Measurements from ENCODE around the gene KCNG2. TPM values are rescaled to one million over a fixed set of nuclear protein-coding genes. Genes with fewer than 3 reads are reported as not detected.

KCNG2 gene
- total RNA-seq, 1 donor from 2014 or later: not detected

GRCh38 chr18:79900610-79901570, 103.2 kb downstream of the KCNG2 start:
- Mint-ChIP-seq H3K36me3 (ENCODE audit: low read depth) (peaks cover 34% of the 10 kb centered on the region), H3K27ac (ENCODE audit: unreplicated experiment) (no peak overlapping the region), H3K4me1 (no peaks in the 10 kb centered on the region), H3K27me3 (ENCODE audit: low read depth) (no peaks in the 10 kb centered on the region), H3K4me3 (no peak overlapping the region), H3K9me3 (peaks cover 20% of the 10 kb centered on the region)
- no peak for DNase-seq (ENCODE audit: low read depth, low spot score)
- TF ChIP-seq CTCF (conservative IDR thresholded peaks at IDR 0.05): no peak

GRCh38 chr18:79901665-79902064, 103.9 kb downstream of the KCNG2 start:
- Mint-ChIP-seq H3K4me1 (no peaks in the 10 kb centered on the region), H3K36me3 (ENCODE audit: low read depth) (peaks cover 39% of the 10 kb centered on the region), H3K27ac (ENCODE audit: unreplicated experiment) (no peak overlapping the region), H3K4me3 (peak overlapping the region; percentile 47), H3K9me3 (peaks cover 19% of the 10 kb centered on the region), H3K27me3 (ENCODE audit: low read depth) (no peaks in the 10 kb centered on the region)
- TF ChIP-seq CTCF (conservative IDR thresholded peaks at IDR 0.05): no peak
- DNase-seq (ENCODE audit: low read depth, low spot score): no peak

- Mint-ChIP-seq H3K9me3 (peaks cover 15% of the 10 kb centered on the region), H3K4me3 (no peak overlapping the region), H3K4me1 (no peaks in the 10 kb centered on the region), H3K27ac (ENCODE audit: unreplicated experiment) (no peak overlapping the region), H3K36me3 (ENCODE audit: low read depth) (peaks cover 37% of the 10 kb centered on the region), H3K27me3 (ENCODE audit: low read depth) (no peaks in the 10 kb centered on the region)
- DNase-seq (ENCODE audit: low read depth, low spot score): no peak
- no peak for TF ChIP-seq CTCF (conservative IDR thresholded peaks at IDR 0.05)
Observed at GRCh38 chr18:79902075-79902474, 104.3 kb downstream of the KCNG2 start.

GRCh38 chr18:79902640-79903039, 104.9 kb downstream of the KCNG2 start:
- Mint-ChIP-seq H3K27ac (ENCODE audit: unreplicated experiment) (no peak overlapping the region), H3K4me1 (no peaks in the 10 kb centered on the region), H3K4me3 (no peak overlapping the region), H3K9me3 (peaks cover 11% of the 10 kb centered on the region), H3K27me3 (ENCODE audit: low read depth) (no peaks in the 10 kb centered on the region), H3K36me3 (ENCODE audit: low read depth) (peaks cover 37% of the 10 kb centered on the region)
- DNase-seq (ENCODE audit: low read depth, low spot score): no peak
- no peak for TF ChIP-seq CTCF (conservative IDR thresholded peaks at IDR 0.05)

GRCh38 chr18:79903071-79903635, 105.4 kb downstream of the KCNG2 start:
- no peak overlapping the region for H3K4me3 Mint-ChIP-seq
- no peak overlapping the region for H3K27ac Mint-ChIP-seq (ENCODE audit: unreplicated experiment)
- peaks cover 36% of the 10 kb centered on the region for H3K36me3 Mint-ChIP-seq (ENCODE audit: low read depth)
- TF ChIP-seq CTCF (conservative IDR thresholded peaks at IDR 0.05): no peak
- H3K4me1 Mint-ChIP-seq: no peaks in the 10 kb centered on the region
- no peak for DNase-seq (ENCODE audit: low read depth, low spot score)
- no peaks in the 10 kb centered on the region for H3K27me3 Mint-ChIP-seq (ENCODE audit: low read depth)
- H3K9me3 Mint-ChIP-seq: peaks cover 7% of the 10 kb centered on the region
